H1 (cell line): ENCODE data around the gene NUP210. TPM values are rescaled to one million over a fixed set of nuclear protein-coding genes. Genes with fewer than 3 reads are reported as not detected.

ENCODE experiments used
- CTCF ChIA-PET: fragments of 300-600 bp; sonication (Branson Sonifier 250); formaldehyde crosslinking; loops from one replicate; lab custom pipeline; 2021; ENCODE audit not compliant: partially characterized antibody; lab: Charles Lee
- POLR2A ChIA-PET: fragments of 300-600 bp; sonication (Branson Sonifier 250); formaldehyde crosslinking; loops from one replicate; lab custom pipeline; 2021; ENCODE audit warnings: inconsistent platforms; ENCODE audit not compliant: partially characterized antibody; lab: Charles Lee
- DNase-seq, 2 experiments: peaks; one replicate each; pipeline versions ENCODE4 v3.0.0 to v3.0.0-alpha.2; 2010 to 2022; ENCODE audit warnings: low spot score in 2 of 2, low read depth in 1 of 2, mixed read lengths in 1 of 2
- FAIRE-seq: peaks from 2 replicates; lab custom pipeline; 2011; peaks lifted over from hg19 to GRCh38; lab: Jason Lieb, UNC
- H2AFZ ChIP-seq: 2 replicates; pipeline ENCODE4 v1.8.1; 2012; ENCODE audit warnings: low read length, inconsistent platforms
- H2AK5ac ChIP-seq: 2 replicates; pipeline ENCODE4 v1.6.1; 2013; ENCODE audit warnings: low read depth, low read length
- H2BK120ac ChIP-seq: replicated peaks from 2 replicates; pipeline ENCODE3; 2013; ENCODE audit warnings: low read depth, low read length, inconsistent platforms
- H2BK12ac ChIP-seq: 2 replicates; pipeline ENCODE4 v1.6.1; 2013; ENCODE audit warnings: low read depth, low read length
- H2BK15ac ChIP-seq: 2 replicates; pipeline ENCODE4 v1.6.1; 2013; ENCODE audit warnings: low read length
- H2BK20ac ChIP-seq: 2 replicates; pipeline ENCODE4 v1.6.1; 2013; ENCODE audit warnings: low read length
- H2BK5ac ChIP-seq: 2 replicates; pipeline ENCODE4 v1.6.1; 2013; ENCODE audit warnings: low read depth, low read length
- H3K14ac ChIP-seq: 2 replicates; pipeline ENCODE4 v1.6.1; 2013; ENCODE audit warnings: inconsistent platforms; ENCODE audit not compliant: insufficient read length
- H3K18ac ChIP-seq: 2 replicates; pipeline ENCODE4 v1.6.1; 2013; ENCODE audit warnings: low read length; ENCODE audit errors: extremely low read depth
- H3K23ac ChIP-seq: 2 replicates; pipeline ENCODE4 v1.6.1; 2013; ENCODE audit warnings: inconsistent platforms; ENCODE audit not compliant: insufficient read length
- H3K23me2 ChIP-seq: 2 replicates; pipeline ENCODE4 v1.6.1; 2013; ENCODE audit warnings: low read depth, low read length
- H3K27ac ChIP-seq: 2 replicates; pipeline ENCODE4 v1.6.1; 2011; ENCODE audit warnings: low read depth, low read length, inconsistent platforms
- H3K27me3 ChIP-seq, 4 experiments: replicated peaks in 1 of 4; 1 replicate in 1 of 4; 2 replicates in 3 of 4; pipeline versions ENCODE4 v1.6.1 to v1.8.1; 2011 to 2013; ENCODE audit warnings: low read length in 3 of 4, mild to moderate bottlenecking in 3 of 4, inconsistent platforms in 2 of 4, mixed read lengths in 2 of 4, moderate library complexity in 1 of 4; ENCODE audit not compliant: control insufficient read depth in 3 of 4, insufficient read depth in 3 of 4; ENCODE audit errors: extremely low read depth in 1 of 4
- H3K36me3 ChIP-seq, 4 experiments: 2 replicates each; pipeline versions ENCODE4 v1.6.1 to v1.8.1; 2011 to 2013; ENCODE audit warnings: mild to moderate bottlenecking in 4 of 4, low read length in 3 of 4, moderate library complexity in 2 of 4, control low read depth in 1 of 4, inconsistent platforms in 1 of 4; ENCODE audit not compliant: insufficient read depth in 4 of 4, control insufficient read depth in 2 of 4
- H3K4ac ChIP-seq: replicated peaks from 2 replicates; pipeline ENCODE3; 2013; ENCODE audit warnings: low read length, low read depth, mixed read lengths, inconsistent platforms; ENCODE audit not compliant: insufficient read length
- H3K4me1 ChIP-seq, 4 experiments: replicated peaks in 1 of 4; 1 replicate in 1 of 4; 2 replicates in 3 of 4; pipeline versions ENCODE4 v1.6.1 to v1.8.1; 2011 to 2013; ENCODE audit warnings: low read length in 3 of 4, inconsistent platforms in 2 of 4, mixed read lengths in 1 of 4; ENCODE audit not compliant: insufficient read depth in 4 of 4, control insufficient read depth in 3 of 4
- H3K4me2 ChIP-seq, 2 experiments: 2 replicates each; pipeline versions ENCODE4 v1.6.1 to v1.8.1; 2011 to 2013; ENCODE audit warnings: low read depth in 2 of 2, low read length in 2 of 2, control low read depth in 1 of 2, inconsistent platforms in 1 of 2, mild to moderate bottlenecking in 1 of 2; ENCODE audit not compliant: insufficient read depth in 1 of 2
- H3K4me3 ChIP-seq, 4 experiments: fragments of 200-600, 300-600 bp in 1 of 4; sonication (generic), shearing (Covaris generic), sonication (Bioruptor Twin) in 1 of 4; 2 replicates each; pipeline versions ENCODE4 v1.5.1 to v1.8.1; 2011 to 2016; ENCODE audit warnings: low read length in 4 of 4, low read depth in 3 of 4, control low read depth in 2 of 4, inconsistent platforms in 2 of 4, mild to moderate bottlenecking in 2 of 4, mixed read lengths in 1 of 4, moderate library complexity in 1 of 4; ENCODE audit not compliant: insufficient read depth in 2 of 4; ENCODE audit errors: extremely low read depth in 1 of 4
- H3K56ac ChIP-seq: replicated peaks from 2 replicates; pipeline ENCODE3; 2013; ENCODE audit warnings: low read depth, mild to moderate bottlenecking, mixed read lengths, low read length, inconsistent platforms; ENCODE audit not compliant: insufficient read length
- H3K79me1 ChIP-seq: 2 replicates; pipeline ENCODE4 v1.6.1; 2013; ENCODE audit warnings: low read depth, low read length, control low read depth
- H3K79me2 ChIP-seq, 2 experiments: 2 replicates each; pipeline versions ENCODE4 v1.6.1 to v1.8.1; 2012 to 2013; ENCODE audit warnings: low read length in 2 of 2, mild to moderate bottlenecking in 2 of 2, inconsistent platforms in 1 of 2; ENCODE audit not compliant: insufficient read depth in 2 of 2, control insufficient read depth in 1 of 2
- H3K9ac ChIP-seq, 4 experiments: replicated peaks in 1 of 4; 1 replicate in 1 of 4; 2 replicates in 3 of 4; pipeline versions ENCODE4 v1.6.1 to v1.8.1; 2011 to 2013; ENCODE audit warnings: low read depth in 3 of 4, low read length in 3 of 4, control low read depth in 2 of 4, mild to moderate bottlenecking in 2 of 4, moderate library complexity in 2 of 4, inconsistent platforms in 1 of 4; ENCODE audit errors: extremely low read depth in 1 of 4
- H3K9me3 ChIP-seq, 2 experiments: 2 replicates each; pipeline versions ENCODE4 v1.6.1 to v1.8.1; 2012 to 2013; ENCODE audit warnings: mild to moderate bottlenecking in 2 of 2, moderate library complexity in 2 of 2, control low read depth in 1 of 2, inconsistent platforms in 1 of 2, low read depth in 1 of 2, low read length in 1 of 2, mixed read lengths in 1 of 2; ENCODE audit not compliant: insufficient read depth in 2 of 2
- H4K20me1 ChIP-seq, 2 experiments: replicated peaks in 1 of 2; 2 replicates each; pipeline versions ENCODE3 to v1.8.1; 2011 to 2013; ENCODE audit warnings: inconsistent platforms in 2 of 2, low read length in 2 of 2, mild to moderate bottlenecking in 1 of 2; ENCODE audit not compliant: insufficient read depth in 2 of 2, control insufficient read depth in 1 of 2
- H4K5ac ChIP-seq: 2 replicates; pipeline ENCODE4 v1.6.1; 2013; ENCODE audit warnings: low read length, low read depth, mixed read lengths, inconsistent platforms; ENCODE audit not compliant: insufficient read length
- H4K8ac ChIP-seq: 2 replicates; pipeline ENCODE4 v1.8.0; 2013; ENCODE audit warnings: mild to moderate bottlenecking, moderate library complexity, low read length, inconsistent platforms; ENCODE audit not compliant: insufficient read depth; ENCODE audit errors: extremely low read depth
- H4K91ac ChIP-seq: replicated peaks from 2 replicates; pipeline ENCODE3; 2013; ENCODE audit warnings: low read length, mixed read lengths, inconsistent platforms; ENCODE audit not compliant: insufficient read length
- BACH1 ChIP-seq: IDR thresholded peaks from 2 replicates; pipeline ENCODE4 v1.6.1; 2012; ENCODE audit warnings: low read length, improper control_type of control experiment
- BCL11A ChIP-seq, 2 experiments: IDR thresholded peaks; one replicate each; pipeline ENCODE4 v1.6.1; 2011; ENCODE audit warnings: low read depth in 2 of 2, low read length in 2 of 2, mild to moderate bottlenecking in 2 of 2
- CTBP2 ChIP-seq: IDR thresholded peaks from 2 replicates; pipeline ENCODE4 v1.7.0; 2011; ENCODE audit warnings: borderline replicate concordance, mild to moderate bottlenecking, moderate library complexity, mixed read lengths, low read length; ENCODE audit not compliant: insufficient read depth, insufficient read length
- EP300 ChIP-seq, 2 experiments: IDR thresholded peaks; 1 replicate in 1 of 2; 2 replicates in 1 of 2; pipeline ENCODE4 v1.6.1; 2011 to 2012; ENCODE audit warnings: low read depth in 2 of 2, low read length in 2 of 2, mild to moderate bottlenecking in 2 of 2, borderline replicate concordance in 1 of 2, inconsistent platforms in 1 of 2, moderate library complexity in 1 of 2
- NANOG ChIP-seq: IDR thresholded peaks from 2 replicates; pipeline ENCODE4 v1.6.1; 2011; ENCODE audit warnings: low read length, low read depth, mild to moderate bottlenecking, inconsistent platforms; ENCODE audit not compliant: insufficient read depth, poor library complexity, severe bottlenecking
- NRF1 ChIP-seq: IDR thresholded peaks from 2 replicates; pipeline ENCODE4 v1.6.1; 2011; ENCODE audit warnings: mild to moderate bottlenecking, low read depth, low read length, improper control_type of control experiment
- PHF8 ChIP-seq: fragments of 200-600 bp; sonication (generic); conservative IDR thresholded peaks from 2 replicates; pipeline ENCODE4 v1.7.1; 2012; ENCODE audit warnings: low read depth, mild to moderate bottlenecking, inconsistent platforms, low read length, moderate library complexity
- TBP ChIP-seq: IDR thresholded peaks from 2 replicates; pipeline ENCODE4 v1.6.1; 2011; ENCODE audit warnings: low read depth, low read length, improper control_type of control experiment
- YY1 ChIP-seq: IDR thresholded peaks from 2 replicates; pipeline ENCODE4 v1.6.1; 2011; ENCODE audit warnings: low read depth, mild to moderate bottlenecking, low read length
- WGBS, 2 experiments: shearing (Covaris generic) in 1 of 2; methylation state at CpG; one replicate each; pipeline versions ENCODE4 v1.1.6 to v1.1.7; 2013 to 2015; ENCODE audit warnings: low lambda C conversion rate in 2 of 2, mixed read lengths in 2 of 2, inconsistent platforms in 1 of 2, low coverage in 1 of 2, missing lambda C conversion rate in 1 of 2; ENCODE audit not compliant: insufficient replicate concordance in 2 of 2, insufficient coverage in 1 of 2, insufficient read length in 1 of 2; ENCODE audit errors: extremely low coverage in 1 of 2, missing lambda C conversion rate in 1 of 2; 5-methylcytosine and 5-hydroxymethylcytosine counted together
- polyA plus RNA-seq, 7 experiments: library from polyadenylated mRNA; depleted of rRNA in 3 of 7; stranded (reverse) in 5 of 7; unstranded in 2 of 7; fragments of >200 nt in 5 of 7; fragments of 200-250 nt in 2 of 7; gene quantifications; 1 replicate in 5 of 7; 2 replicates in 1 of 7; 4 replicates in 1 of 7; pipeline versions ENCODE4 v1.2.1 to v1.2.3, GENCODE V29; 2011 to 2013; ENCODE audit warnings: missing spikeins in 2 of 7, mixed read lengths in 2 of 7
- total RNA-seq: library from RNA; stranded (reverse); fragmentation: NEBNext Ultra II Directional; extraction: Animal tissue kit (Norgen Biotek cat#: 25700); gene quantifications from 2 replicates; pipeline ENCODE4 v1.2.1, GENCODE V29; 2021

The NUP210 gene
- total and polyA plus RNA-seq, 2 of the 8 experiments (the other 6 are each of a cell fraction or from before 2014, with no cell fraction given) = 51.0 to 53.7 TPM

- no peak overlapping the region for H2BK5ac ChIP-seq
- no peak overlapping the region for H2BK120ac ChIP-seq
- no peak overlapping the region for H2BK15ac ChIP-seq
- FAIRE-seq (no peak), DNase-seq (no peak)
- H4K20me1 ChIP-seq = peaks cover 0 to 1% of the 10 kb centered on the region in 2 experiments
- no peak overlapping the region for H2BK12ac ChIP-seq
- no peak overlapping the region for H4K8ac ChIP-seq
- no peaks in the 10 kb centered on the region for H3K79me1 ChIP-seq
- H3K23me2 ChIP-seq = no peaks in the 10 kb centered on the region
- H2AK5ac ChIP-seq = no peak overlapping the region
- ChIA-PET CTCF (interaction anchor here (0.9 to 1.8 kb wide), 3 partner anchors 15 to 27 kb away, joined by 3 to 7 read pairs (median 3); no protein-coding TSS in a partner anchor), POLR2A (no interaction called here)
- WGBS, 2 experiments = 80% methylated on average over 2 of the region's 2 CpGs; no CpG with 5 or more reads in 1 of the 2 experiments
- no peak overlapping the region for H2AFZ ChIP-seq
- no peak overlapping the region for H3K9ac ChIP-seq
- H3K9me3 ChIP-seq = no peaks in the 10 kb centered on the region
- no peak overlapping the region for H3K27ac ChIP-seq
- H2BK20ac ChIP-seq = no peak overlapping the region
- H3K18ac ChIP-seq = no peak overlapping the region
- H3K36me3 ChIP-seq = no peaks in the 10 kb centered on the region
- no peaks in the 10 kb centered on the region for H3K79me2 ChIP-seq
- TF ChIP-seq EP300 (IDR thresholded peaks at IDR 0.05; ENCODE audit: borderline replicate concordance in 1 of 2, low read depth in 2 of 2, low read length in 2 of 2) = no peak
- TF ChIP-seq YY1 = no peak
- no peak for TF ChIP-seq TBP
- TF ChIP-seq CTBP2 = no peak
- TF ChIP-seq PHF8 = no peak
- TF ChIP-seq BACH1 = no peak
- no peak for TF ChIP-seq BCL11A (IDR thresholded peaks at IDR 0.05; ENCODE audit: low read depth in 2 of 2, low read length in 2 of 2)
- no peak for TF ChIP-seq NANOG
- no peak for TF ChIP-seq NRF1
- no peak overlapping the region for H3K23ac ChIP-seq
- no peak overlapping the region for H3K4me2 ChIP-seq
- H3K4me3 ChIP-seq = no peak overlapping the region
- no peak overlapping the region for H4K5ac ChIP-seq
- H4K91ac ChIP-seq = no peak overlapping the region
- no peak overlapping the region for H3K4ac ChIP-seq
- H3K56ac ChIP-seq = no peak overlapping the region
- H3K27me3 ChIP-seq = no peaks in the 10 kb centered on the region
- no peaks in the 10 kb centered on the region; a peak in 1 of 7 replicates for H3K4me1 ChIP-seq
- H3K14ac ChIP-seq = no peak overlapping the region
These were observed 152.0 kb downstream of the NUP210 start for GRCh38 chr3:13268120-13268519.
